GM18873 (cell line): ENCODE measurements around the gene PTX3.

Experiments
- ATAC-seq: cut with Tn5 transposase; IDR thresholded peaks from one replicate; pipeline ENCODE4 v1.9.1; 2021; ENCODE audit warnings: mild to moderate bottlenecking, moderate library complexity, moderate number of reproducible peaks; ENCODE audit not compliant: unreplicated experiment, low FRiP score

The PTX3 gene

DNA sequence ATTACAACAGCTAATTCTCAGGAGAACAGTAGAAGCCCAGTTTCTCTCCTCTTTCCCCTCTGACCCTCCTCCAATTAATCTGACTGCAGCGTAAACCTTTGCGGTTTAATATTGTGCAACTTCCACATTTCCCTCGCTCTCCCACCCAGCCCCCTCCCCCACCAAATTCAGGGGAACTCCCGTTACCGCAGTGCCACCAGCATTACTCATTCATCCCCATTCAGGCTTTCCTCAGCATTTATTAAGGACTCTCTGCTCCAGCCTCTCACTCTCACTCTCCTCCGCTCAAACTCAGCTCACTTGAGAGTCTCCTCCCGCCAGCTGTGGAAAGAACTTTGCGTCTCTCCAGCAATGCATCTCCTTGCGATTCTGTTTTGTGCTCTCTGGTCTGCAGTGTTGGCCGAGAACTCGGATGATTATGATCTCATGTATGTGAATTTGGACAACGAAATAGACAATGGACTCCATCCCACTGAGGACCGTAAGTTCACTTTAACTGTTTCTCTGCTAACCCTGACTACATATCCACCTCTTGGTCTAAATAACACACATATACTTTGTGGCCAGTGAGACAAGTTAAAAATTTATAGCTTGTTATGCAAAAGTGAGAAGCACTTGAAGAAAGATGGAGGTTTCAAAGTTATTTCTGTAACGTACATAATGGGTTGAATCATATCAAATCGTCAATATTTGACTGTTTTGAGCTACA, at the start of gene PTX3:
TSS of gene PTX3 (plus strand) at position 268 of the 709 bp plus-strand sequence. CDS start at position 352, 84 bp downstream.
- no peak for ATAC-seq

- ATAC-seq, result no peak
Observed at GRCh38 chr3:157387708-157388435, 48.8 kb upstream of the PTX3 start.

GRCh38 chr3:157388976-157389375, 47.7 kb upstream of the PTX3 start:
- no peak for ATAC-seq

DNA sequence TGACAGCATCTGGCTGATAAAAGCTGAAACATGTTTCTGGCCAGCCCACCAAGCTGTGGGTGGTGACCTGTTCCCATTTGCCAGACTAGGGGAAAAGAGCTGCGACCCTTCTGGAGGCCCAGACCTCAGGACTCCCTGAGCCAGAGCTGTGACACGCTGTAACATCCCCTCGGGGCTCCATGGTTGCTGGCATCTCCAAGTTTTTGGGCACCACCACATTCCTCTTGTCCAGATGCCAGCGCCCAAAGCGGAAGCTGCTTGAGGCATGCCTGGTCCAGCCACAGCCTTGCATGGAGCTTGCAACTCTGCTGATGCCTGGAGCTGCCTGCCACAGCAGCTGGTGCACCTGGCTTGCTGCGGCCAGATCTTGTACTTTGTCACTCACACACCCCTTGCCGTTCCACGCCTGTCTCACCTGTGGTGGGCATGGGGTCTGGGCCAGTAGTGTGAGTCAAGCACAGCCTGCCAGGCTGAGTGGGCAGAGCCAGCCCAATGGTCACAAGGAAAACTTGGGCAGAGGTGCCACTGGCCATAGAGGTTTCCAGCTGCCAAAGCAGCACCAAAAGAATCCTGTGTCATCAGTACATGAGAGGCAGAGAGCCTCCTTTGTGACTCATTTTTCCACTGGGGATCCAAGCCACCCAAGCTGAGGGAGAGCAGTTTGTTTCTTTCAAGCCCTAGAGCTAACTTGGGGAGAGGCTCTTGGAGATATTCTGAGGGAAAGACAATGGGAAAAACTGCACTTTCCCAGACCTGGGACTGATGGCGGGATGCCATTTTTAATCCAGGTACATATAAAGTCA, 45.7 kb upstream of the PTX3 start:
- no peak for ATAC-seq

DNA sequence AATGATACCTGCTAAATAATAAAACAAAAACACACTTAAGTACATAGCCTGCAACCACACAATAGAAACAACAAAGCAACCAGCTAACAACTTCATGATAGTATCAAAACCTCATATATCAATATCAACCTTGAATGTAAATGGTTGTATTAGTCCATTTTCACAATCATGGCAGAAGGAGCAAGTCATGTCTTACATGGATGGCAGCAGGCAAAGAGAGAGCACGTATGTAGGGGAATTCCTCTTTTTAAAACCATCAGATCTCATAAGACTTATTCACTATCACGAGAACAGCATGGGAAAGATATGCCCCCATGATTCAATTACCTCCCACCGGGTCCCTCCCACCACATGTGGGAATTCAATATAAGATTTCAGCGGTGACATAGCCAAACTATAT, 44.5 kb upstream of the PTX3 start:
- no peak for ATAC-seq

DNA sequence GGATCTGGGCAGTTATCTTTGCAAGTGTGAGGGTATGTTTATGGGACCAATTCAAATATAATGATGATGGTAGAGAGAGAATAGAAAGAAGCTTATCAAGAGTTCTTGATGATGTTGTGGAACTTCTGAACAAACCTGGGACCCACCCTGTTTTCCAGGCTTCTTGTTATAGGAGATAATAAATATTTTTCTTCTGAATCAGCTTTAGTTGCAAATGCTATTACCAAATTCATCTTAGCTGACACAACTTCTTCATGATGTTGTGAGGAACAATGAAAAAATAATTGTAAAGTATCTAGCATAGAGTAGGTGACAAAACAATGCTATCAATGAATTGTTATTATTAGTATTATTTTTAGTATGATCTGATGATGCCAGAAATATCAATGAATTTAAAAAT, 43.5 kb upstream of the PTX3 start:
- no peak for ATAC-seq

GRCh38 chr3:157394411-157394810, 42.2 kb upstream of the PTX3 start:
- no peak for ATAC-seq

- no peak for ATAC-seq
Observed at GRCh38 chr3:157398598-157398997, 38.1 kb upstream of the PTX3 start.

DNA sequence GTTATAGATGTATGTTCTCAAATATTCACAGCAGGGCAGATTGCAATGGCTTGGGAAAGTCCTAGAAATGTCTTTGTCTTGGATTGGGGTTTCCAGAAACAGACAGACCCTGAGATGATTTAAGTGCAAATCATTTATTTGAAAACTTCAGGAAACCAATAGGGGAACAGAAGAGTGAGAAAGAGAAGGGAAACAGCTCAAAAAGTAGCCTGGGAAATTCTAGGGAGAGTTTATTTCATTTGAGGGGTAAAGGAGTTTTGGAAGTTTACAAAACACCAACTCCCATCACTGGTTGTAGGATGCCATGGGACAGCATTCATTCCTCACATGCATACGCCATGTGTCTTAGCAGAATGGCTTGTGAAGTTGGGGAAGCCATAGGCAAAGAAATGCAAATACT, 32.3 kb upstream of the PTX3 start:
- no peak for ATAC-seq

DNA sequence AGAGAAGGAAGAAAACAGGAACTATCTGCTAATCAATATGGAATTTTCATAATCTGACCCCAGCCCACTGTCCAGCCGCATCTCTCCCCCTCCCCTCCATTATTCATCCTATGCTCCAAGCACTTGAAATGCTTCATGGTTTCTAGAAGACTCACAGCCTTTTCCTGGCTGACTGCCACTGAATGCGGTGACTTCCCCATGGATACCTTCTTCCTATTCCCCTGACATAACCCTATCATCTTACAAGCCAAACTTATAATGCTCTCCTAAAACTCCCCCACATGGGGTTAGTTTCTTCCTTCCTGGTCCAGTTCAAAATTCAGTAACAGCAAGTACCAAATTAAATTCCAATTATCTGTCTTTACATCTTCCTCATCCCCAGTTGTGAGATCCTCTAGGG, 31.2 kb upstream of the PTX3 start:
- no peak for ATAC-seq

GRCh38 chr3:157406394-157406793, 30.3 kb upstream of the PTX3 start:
- no peak for ATAC-seq

- no peak for ATAC-seq
Observed at GRCh38 chr3:157407769-157408168, 28.9 kb upstream of the PTX3 start.

GRCh38 chr3:157408499-157409149, 28.0 kb upstream of the PTX3 start:
- no peak for ATAC-seq

DNA sequence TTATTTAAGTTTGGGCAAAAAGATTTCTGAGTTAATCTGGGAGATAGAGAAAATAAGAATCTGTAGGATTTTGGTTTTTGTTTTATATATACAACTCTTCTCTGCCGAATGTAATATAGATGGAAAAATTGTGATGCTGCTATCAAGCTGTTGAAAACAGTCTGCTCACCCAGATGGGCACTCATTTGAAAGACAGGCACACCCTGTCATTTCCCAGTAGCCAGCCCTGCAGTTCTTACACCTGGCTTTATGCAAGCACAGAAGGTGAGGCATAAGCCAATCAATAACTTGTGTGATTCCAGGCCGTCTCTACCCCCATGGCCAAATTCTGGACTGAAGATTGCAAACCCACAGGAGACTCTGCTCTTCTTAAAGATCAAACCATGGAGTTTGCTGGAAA, 27.1 kb upstream of the PTX3 start:
- ATAC-seq, result no peak

DNA sequence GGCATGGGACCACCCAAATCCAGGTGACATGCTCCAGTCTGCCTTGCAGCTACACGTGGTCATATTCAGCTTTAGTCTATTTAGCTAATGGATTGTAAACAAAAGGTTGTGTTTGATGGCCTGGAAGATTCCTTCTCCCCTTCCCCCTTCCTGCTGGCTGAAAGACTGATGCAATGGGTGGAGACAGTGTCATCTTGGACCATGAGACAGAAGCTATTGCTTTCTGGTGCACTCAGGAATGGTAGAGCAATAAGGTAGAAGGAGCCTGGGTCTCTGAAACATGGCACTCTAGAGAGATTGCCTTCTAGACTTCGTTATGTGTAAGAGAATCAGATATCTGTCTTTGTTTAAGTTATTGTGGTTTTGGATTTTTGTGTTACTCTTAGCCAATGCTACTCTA, 25.7 kb upstream of the PTX3 start:
- ATAC-seq, result no peak

DNA sequence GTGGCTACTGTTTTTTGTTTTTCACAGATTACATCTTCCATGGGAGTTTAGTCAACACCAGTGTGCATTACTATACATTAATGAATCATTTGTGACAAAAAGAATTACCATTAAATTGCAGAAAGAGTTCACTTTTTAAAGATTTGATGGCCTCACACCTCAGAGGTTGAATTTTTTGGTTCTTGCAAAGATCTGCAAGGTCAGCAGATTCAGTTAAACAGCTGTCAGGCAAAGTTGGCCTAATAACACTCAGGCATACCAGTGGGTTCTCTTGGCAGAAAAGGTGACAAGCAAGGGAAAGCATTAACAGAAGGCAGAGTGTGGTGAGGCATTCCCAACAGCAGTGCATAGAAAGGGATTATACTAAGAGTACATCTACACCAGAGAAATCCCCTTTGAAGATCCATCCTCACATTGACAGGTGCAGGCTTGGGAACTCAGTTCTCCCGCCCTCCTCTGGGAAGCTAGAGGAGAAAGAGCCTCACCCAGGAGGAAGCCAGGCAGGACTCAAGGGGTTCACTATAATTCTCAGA, 24.3 kb upstream of the PTX3 start:
- ATAC-seq, result no peak

GRCh38 chr3:157414861-157415260, 21.8 kb upstream of the PTX3 start:
- no peak for ATAC-seq

GRCh38 chr3:157416347-157417087, 20.1 kb upstream of the PTX3 start:
- ATAC-seq, result no peak

- no peak for ATAC-seq
Observed at GRCh38 chr3:157417247-157417646, 19.4 kb upstream of the PTX3 start.

DNA sequence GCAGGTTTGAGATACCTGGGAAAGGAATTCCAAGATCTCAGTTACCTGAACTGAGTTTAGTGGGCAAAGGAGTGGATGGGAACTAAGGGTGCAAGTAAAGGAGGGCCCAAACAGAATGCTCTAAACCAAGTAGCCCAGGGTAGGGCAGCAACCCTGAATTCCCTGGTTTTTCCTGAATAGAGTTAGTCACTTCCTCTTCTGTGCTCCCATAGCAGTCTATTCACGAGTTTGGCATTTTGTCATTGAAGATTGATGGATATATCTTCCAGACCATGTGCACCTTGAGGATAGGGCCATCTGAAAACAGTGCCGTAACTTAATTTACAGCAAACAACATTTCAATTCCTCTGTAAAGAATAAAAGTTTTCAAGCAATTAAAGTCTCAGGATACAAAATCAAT, 18.5 kb upstream of the PTX3 start:
- no peak for ATAC-seq
